HG03097 (cell line): ENCODE results near the gene HMCES.
"Not testable (repeated sequence)": the region's sequence is repeated elsewhere in the genome, so short reads cannot be mapped to it uniquely, and the experiment has no call there.

Experiments used
- ATAC-seq: cut with Tn5 transposase; IDR thresholded peaks from one replicate; pipeline ENCODE4 v1.9.1; 2021; ENCODE audit not compliant: unreplicated experiment, low FRiP score

Gene HMCES, protein sequence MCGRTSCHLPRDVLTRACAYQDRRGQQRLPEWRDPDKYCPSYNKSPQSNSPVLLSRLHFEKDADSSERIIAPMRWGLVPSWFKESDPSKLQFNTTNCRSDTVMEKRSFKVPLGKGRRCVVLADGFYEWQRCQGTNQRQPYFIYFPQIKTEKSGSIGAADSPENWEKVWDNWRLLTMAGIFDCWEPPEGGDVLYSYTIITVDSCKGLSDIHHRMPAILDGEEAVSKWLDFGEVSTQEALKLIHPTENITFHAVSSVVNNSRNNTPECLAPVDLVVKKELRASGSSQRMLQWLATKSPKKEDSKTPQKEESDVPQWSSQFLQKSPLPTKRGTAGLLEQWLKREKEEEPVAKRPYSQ

DNA sequence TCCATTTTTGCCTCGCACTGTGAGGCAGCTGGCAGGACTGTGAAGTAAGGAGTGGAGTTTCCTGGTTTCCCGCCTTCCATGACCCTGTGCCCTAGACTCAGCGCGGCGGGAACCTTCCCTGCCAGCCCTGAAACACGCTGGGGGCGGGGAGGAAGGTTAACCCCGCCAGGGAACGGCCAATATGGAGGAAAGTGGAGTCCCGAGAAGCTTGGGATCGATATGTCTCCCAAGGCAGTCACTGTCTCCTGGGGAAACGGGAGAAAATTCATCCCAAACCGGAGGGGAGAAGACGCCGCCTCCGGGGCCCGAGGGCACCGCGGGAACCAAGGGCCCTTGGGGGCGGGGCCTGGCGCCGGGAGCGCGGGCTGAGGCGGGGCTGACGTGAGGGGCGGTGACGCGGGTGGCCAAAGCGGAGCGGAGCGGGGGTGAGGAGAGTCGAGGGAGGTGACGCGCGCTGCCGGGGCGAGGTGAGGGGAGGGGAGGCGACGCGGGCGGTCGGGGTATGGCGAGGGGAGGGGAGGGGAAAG, at the start of gene HMCES:
Gene HMCES, plus strand, starts transcription at position 432 of the 527 bp plus-strand sequence. CDS start 863 bp downstream, outside the sequence.
- ATAC-seq, result peak; percentile 35

DNA sequence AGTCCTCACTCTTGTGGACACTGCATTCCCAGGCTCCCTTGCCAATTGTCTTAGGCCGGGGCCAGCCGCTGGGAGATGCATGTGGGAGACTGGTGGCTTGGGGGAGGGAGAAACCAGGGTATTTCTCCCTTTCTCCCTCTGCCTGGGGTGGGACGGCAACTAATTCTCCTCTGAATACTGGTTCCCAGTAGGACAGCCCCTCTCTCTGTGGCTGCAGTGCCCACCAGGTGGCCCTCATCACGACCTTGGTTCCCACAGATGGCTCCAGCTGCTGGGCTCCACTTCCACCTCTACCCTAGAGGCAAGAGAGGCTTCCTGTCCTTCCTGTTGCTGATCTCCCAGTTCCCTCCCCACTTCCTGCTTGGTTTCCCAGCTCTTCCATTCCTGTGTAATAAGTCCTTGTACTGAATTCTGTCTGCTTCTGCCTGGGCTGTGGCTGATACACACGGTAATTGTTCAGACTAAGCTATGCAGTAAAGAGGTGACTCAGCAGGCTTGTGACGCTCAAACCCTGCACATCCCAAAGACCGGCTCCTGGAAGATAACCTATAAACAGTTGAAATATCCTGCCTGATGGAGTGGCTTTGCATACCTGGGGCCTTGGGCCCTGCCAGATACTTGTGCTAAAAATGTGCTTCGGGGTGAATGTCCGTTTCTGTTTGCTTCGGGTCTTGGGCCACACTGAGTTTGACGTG, 49.6 kb upstream of the HMCES start:
- no peak for ATAC-seq

DNA sequence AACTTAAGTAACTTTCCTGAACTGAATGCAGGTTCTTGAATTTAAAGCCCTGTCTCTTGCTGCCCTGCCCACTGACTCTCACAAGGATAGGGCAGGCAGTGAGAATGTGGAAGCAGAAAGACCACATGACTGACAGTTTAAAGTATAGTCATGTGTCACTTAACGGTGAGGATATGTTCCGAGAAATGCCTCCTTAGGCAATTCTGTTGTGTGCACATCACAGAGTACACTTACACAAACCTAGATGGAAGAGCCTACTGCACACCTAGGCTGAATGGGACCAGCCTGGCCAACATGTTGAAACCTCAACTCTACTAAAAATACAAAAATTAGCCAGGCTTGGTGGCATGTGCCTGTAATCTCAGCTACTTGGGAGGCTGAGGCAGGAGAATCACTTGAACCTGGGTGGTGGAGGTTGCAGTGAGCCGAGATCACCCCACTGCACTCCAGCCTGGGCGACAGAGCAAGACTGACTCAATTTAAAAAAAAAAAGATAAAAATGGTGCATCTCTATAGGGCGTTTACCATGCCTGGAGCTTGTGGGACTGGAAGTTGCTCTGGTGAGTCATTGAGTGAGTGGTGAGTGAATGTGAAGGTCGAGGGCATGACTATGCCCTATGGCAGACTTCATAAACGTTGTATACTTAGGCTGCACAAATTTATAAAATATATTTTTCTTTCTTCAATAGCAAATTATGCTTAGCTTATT, 48.2 kb upstream of the HMCES start:
- no peak for ATAC-seq

DNA sequence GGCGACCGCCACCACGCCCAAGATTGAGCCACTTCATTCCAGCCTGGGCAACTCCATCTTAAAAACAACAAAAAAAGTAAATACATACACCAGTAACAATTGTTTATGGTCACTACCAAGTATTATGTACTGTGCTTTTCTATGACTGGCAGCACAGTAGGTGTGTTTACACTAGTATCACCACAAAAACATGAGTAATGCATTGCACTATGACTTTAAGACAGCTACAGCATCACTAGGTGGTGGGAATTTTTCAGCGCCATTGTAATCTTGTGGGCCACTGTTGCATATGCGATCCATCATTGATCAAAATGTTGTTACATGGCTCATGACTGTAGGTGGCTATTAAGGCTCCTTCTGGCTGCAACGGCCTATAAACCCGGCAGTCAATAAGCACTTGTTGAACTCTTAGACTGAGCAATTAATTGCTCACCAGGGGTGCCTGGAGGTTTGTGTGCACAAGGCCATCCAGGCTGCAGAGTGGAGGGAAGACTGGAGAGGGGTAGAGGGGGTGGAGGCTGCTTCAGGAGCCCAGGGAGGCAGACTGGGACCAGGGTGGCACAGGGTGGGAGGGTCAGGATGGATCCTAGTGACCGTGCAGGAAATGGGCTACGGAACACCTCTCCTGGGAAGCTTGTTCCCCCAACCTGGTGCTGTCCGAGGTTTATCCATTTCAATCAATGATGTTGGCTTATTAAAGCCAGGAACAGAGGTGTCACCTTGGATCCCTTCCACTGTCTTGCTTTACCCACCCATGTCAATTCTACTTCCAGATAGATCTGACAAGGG, 47.1 kb upstream of the HMCES start:
- no peak for ATAC-seq

DNA sequence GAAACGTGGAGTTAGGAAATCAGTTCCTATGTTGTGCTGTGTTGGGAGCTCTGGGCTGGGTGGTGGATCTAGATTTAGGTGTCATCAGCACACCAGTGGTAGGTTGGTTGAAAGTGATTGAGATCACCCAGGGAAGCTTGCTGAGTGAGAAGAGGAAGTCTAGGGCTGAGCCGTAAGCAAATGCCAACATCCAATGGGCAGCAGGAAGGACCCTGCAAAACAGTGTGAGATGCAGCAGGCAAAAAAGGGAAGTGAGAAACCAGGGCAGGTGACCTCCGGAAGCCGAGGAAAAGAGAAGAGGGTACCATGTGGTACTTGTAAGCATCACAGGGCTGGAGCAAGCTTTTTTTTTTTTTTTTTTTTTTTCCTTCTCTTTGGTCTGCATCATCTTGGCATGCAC, 45.1 kb upstream of the HMCES start:
- peak; percentile 74 for ATAC-seq

DNA sequence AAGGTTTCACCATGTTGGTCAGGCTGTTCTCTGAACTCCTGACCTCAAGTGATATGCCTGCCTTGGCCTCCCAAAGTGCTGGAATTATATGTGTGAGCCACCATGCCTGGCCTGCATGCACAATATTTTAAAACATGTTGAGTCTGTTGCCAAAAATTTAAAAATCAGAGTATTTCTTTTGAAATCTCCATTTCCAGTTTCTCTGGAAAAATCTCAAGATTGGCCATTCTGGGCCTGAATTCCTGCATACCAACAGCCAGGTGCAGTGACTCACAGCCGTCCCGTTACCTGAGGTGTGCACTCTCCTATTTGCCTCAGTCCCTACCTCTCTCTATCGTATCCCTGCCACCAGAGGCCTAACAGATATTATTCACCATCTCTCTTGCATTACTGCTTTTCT, 44.2 kb upstream of the HMCES start:
- no peak for ATAC-seq

DNA sequence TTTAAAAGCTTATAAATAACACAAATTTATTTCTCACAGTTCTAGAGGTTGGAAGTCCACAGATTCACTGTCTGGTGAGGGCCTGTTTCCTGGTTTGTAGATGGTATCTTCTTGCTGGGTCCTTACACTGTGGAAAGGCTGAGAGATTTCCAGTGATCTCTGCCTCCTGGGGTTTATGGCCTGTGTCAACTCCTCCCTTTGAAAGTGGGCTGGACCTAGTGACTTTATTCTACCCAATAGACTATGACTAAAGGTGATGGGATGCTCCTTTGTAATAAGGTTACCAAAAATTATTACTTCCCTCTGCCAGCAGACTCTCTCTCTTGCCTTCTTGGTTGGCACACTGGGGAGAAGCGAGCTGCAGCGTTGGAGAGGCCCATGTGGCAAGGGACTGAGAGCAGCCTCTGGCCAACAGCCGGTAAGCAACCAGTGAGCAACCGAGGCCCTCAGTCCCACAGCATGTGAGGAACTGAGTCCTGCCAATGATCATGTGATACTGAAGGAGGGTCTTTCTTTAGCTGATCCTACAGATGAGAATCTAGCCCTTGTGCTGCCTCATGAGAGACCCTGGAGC, 43.2 kb upstream of the HMCES start:
- ATAC-seq, result no peak

DNA sequence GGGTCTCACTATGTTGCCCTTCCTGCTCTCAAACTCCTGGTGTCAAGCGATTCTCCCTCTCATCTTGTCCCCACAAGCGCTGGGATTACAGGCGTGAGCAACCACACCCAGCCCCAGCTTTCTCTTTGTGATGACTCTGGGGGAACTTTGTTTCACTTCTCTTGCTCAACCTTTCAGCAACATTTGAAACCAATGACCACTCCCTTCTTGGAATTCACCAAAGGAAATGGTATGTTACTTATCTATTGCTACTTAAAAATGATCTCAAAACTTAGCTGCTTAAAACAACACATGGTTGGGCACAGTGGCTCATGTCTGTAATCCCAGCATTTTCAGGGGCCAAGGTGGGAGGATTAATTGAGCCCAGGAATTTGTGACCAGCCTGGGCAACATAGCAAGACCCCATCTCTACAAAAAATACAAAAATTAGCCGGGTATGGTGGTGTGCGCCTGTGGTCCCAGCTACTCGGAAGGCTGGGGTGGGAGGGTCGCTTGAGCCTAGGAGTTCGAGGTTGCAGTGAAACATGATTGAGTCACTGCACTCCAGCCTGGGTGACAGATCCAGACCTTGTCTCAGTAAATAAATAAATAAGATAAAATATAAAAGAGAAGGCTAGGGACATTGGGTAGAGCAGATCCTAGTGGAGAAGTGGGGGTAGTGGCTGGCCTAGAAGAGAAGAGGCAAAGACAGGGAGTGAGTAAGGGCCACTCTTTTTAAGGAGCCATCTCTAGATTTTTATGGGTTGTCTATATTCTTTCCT, 39.5 kb upstream of the HMCES start:
- no peak for ATAC-seq

DNA sequence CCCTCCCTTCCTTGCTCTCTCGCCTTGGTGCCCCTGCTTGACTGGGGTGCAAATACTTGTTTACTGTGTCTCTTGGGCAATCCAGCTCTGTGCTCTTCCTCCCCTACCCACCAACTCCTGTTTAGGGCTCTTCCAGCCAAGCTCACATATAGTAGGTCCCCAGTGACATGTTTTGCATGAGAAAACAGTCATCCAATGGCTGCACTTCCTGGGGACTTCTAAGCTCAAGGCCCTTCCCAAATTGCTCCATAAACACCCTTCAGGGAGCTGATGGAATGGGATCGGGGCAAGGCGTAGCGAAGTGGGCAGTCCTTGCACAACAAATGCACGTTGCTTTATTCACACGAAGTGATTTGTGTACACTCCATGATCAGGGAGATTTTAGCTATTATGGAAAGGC, 38.7 kb upstream of the HMCES start:
- ATAC-seq, result no peak

DNA sequence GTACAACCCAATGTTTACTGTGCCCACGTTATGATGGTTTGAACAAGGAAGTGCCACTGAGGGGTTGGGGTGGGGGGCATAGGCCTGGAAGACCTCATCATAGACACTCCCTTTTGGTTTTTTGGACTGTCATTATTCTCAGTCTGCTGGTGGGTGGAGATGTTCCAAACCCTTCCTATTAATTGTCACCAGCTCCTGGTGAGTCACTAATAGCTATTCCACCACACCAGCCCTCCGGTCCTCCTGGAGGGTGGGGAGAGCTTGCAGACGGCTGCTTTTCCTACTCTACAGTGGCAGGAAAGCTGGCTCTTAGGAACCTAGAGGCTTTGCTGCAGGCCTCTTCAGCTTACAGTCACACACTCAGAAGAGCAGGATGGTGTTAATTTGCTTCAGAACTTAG, 38.2 kb upstream of the HMCES start:
- ATAC-seq, result no peak

DNA sequence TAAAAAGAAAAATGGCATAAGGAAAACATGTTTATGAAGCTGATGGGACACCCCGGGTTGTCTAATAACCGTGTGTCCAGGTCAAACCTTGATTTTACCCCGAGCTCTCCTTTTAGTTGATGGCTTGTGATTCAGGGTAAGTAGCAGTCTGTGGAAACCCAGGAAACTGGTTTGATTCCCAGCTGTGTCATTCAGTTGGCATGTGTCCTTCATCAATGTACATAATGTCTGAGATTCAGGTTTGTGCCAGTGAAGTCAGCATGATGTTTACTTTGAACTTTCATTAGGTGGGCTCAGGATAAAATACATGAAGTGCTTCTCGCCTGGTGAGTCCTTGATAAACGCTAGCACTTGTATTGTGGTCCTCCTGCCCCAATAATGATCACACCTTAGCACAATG, 33.5 kb upstream of the HMCES start:
- no peak for ATAC-seq

DNA sequence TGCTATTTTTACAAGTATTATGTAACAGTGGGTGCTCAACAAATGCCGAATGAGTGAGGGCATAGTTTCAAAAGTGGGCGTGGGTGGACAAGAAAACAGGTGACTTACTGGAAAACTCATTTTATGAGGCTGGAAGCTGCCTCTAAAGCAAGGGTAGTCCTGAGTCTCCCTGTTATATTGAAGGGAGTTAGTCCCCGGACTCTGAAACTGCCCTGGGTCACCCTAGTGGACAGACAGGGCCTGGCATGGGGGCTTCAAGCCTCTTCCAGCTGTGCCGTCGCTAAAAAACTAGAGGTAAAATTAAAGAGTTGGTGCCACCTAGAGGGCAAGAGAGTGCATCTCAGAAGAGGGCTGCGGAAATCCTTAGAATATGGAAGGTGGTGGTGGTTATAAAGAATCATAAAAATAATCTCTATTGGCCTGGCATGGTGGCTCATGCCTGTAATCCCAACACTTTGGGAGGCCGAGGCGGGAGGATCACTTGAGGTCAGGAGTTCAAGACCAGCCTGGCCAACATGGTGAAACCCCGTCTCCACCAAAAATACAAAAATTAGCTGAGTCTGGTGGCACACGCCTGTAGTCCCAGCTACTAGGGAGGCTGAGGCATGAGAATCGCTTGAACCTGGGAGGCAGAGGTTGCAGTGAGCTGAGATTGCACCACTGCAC, 32.9 kb upstream of the HMCES start:
- ATAC-seq, result not testable (repeated sequence)

DNA sequence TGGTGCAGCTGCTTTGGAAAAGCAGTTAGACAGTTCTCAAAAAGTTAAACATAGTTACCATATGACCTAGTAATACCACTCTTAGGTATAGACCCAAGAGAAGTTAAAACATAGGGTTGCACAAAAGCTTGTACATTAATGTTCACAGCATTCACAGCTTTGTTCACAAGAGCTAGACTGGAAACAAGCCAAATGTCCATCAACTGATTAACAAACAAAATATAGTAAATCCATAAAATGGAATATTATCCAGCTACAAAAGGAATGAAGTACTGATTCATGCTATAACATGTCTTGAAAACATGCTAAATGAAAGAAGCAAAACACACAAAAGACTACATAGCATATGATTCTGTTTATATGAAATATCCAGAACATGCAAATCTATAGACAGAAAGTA, 32.0 kb upstream of the HMCES start:
- ATAC-seq, result no peak

DNA sequence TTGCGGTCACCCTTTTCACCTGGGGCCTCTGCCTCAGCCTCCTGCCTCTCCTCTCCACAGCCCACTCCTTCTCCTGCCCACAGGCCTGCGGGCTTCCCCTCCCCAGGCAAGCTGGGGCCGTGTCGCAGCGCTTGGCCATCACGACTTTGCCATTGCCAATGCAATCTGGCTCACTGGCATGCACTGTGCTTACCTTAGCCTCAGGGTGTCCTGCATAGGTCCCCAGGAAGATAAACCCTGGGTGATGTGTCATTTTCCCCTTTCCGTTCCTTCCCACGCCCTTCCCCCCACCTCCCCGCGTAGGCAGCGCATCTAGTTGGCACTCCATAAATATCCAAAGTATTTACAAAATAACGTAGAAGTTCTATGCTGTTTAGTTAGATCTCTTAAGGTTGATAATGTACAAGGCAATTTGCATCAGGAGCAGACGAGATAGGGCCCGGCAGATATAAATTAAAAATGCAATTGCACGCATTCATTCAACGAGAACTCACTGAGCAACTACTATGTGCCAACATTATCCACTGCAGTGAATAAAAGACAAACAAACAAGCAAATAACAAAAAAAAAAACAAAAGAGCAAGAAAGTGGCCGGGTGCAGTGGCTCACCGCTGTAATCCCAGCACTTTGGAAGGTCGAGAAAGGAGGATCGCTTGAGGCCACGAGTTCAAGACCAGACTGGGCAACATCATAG, 30.2 kb upstream of the HMCES start:
- ATAC-seq, result no peak

DNA sequence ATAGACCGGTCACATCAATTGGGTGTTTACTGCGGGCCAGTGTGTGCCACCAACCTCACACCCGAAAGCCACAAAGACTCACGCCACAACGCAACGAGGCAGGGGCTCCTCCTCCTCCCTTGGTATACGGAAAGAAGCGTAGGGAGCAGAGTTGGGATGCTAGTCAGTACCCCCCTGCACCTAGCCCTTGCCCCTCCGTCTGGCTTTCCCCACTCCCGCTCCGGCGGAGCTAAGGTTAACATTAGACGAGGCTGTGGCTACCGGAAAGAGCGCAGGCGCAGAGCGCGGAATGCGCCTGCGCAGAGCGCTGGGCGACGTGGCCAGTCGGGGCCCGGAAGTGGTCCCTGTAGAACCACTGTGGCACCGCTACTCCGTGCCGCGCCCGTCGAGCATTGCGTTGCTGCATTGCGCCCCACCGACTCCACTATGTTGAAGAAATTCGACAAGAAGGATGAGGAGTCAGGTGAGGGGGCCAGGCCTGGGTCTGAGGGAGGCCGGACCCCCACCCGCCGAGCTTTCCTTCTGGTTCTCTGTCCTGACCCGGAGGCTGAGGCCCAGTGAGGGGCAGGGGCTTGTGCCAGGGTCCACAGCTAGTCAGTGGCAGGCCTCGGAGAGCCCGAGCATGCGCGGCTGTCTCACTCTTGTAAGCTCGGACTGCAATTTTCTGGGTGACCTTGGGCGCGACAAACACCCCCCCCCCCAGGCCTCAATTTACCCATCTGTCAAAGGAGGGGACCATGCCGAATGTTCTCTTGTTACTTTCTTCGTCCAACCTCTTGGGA, 29.2 kb upstream of the HMCES start, which contains the start of gene COPG1:
Gene COPG1, plus strand, starts transcription at position 323 of the 782 bp plus-strand sequence. Its CDS starts 104 bp downstream, at position 427.
- ATAC-seq, result peak; percentile 55

DNA sequence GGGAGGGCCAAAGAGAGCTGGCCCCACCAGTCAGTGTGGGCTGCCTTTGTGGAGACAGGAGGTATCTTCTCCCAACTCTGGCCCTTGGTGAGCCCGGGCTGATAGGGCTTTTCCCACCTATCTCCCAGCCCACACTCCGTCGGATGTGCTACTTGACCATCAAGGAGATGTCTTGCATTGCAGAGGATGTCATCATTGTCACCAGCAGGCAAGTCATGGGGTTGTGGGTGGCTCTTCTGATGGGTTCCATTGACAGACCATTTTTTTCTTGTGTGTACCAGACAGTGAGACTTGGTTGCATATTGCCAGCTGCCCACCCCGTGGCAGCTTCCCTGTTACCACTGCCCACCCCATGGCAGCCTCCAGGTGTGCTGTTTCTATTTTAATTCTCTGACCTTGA, 25.9 kb upstream of the HMCES start:
- ATAC-seq, result no peak

DNA sequence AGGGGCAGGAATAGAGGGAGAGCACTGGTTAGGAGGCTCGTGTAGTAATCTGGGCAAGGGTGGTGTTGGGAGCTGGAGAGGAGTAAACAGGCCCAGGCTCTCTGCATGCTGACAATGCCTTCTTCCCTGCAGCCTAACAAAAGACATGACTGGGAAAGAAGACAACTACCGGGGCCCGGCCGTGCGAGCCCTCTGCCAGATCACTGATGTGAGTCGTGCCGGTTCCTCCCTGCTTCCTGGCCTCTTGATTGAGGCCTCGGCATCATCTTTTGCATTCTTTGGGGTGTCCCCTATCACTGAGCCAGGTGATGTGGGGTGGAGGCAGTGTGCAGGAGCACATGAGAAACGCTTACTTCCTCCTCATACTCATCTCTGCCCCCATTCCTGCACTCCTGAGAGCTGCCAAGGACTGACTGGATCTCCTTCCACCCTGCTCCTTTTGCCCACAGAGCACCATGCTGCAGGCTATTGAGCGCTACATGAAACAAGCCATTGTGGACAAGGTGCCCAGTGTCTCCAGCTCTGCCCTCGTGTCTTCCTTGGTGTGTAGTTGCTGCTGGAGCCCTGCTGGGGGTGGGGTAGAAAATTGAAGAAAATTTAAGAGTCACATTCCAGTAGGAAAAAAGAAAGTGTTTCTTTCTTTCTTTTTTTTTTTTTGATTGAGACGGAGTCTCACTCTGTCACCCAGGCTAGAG, 24.0 kb upstream of the HMCES start:
- ATAC-seq, result no peak
